ENCODE measurements around the gene GLIS2. TPM values are rescaled to one million over a fixed set of nuclear protein-coding genes. Genes with fewer than 3 reads are reported as not detected.

Gene GLIS2
- total RNA-seq, 1 experiment from 2014 or later, result 18.2 TPM

GRCh38 chr16:4371357-4372000 is 55.6 kb downstream of the GLIS2 start, which contains the start of gene VASN:
VASN (plus strand) TSS chr16:4371848; CDS start chr16:4380878, 9,030 bp downstream.
- Histone ChIP-seq H3K27me3 (ENCODE audit: insufficient read depth, low read length) (no peaks in the 10 kb centered on the region), H3K9ac (ENCODE audit: low read length) (peak within 1 kb of the TSS; percentile 70), H2AFZ (ENCODE audit: low read depth, low read length, poor library complexity, severe bottlenecking) (no peak within 1 kb of the TSS), H3K79me2 (ENCODE audit: insufficient read depth, low read length) (peaks cover 17% of the 10 kb centered on the region; the same call in 1 of the 2 replicates), H3K9me2 (ENCODE audit: insufficient read depth) (no peaks in the 10 kb centered on the region), H3K4me1 (ENCODE audit: control insufficient read depth in 1 of 2, insufficient read depth in 2 of 2, low read length in 2 of 2) (peaks cover 44 to 83% of the 10 kb centered on the region in 2 experiments), H4K20me1 (ENCODE audit: insufficient read depth) (no peaks in the 10 kb centered on the region), H3K27ac (ENCODE audit: low read depth, low read length) (peak within 1 kb of the TSS; percentile 72; the same call in 1 of the 2 replicates), H3K9me3 (ENCODE audit: control insufficient read depth in 1 of 2, insufficient read depth in 1 of 2, low read depth in 1 of 2, low read length in 2 of 2) (no peaks in the 10 kb centered on the region), H3K4me2 (ENCODE audit: low read length) (peak within 1 kb of the TSS; percentile 99), H3K36me3 (ENCODE audit: control insufficient read depth in 1 of 2, insufficient read depth in 2 of 2, low read length in 2 of 2) (no peaks in the 10 kb centered on the region), H3K4me3 (replicated peaks in 1 of 2; ENCODE audit: low read depth in 1 of 2, low read length in 2 of 2) (peak within 1 kb of the TSS; percentile 58 to 80)
- no TSS peak for BruUV-seq (replicated peaks)
- DNase-seq (ENCODE audit: low read depth, low spot score), result peak; percentile 40
- intact Hi-C loops (cut with micrococcal nuclease), result no loop called here
- ATAC-seq, result peak; percentile 83
- POLR2A ChIA-PET, result no interaction called here
- RAD21 ChIA-PET (ENCODE audit: low non-redundant PET in 1 of 2, low total read pairs in 2 of 2, uncharacterized antibody in 2 of 2, unreplicated experiment in 2 of 2), result no interaction called here
- CTCF ChIA-PET, result interaction anchor here (0.7 kb wide), 1 partner anchor 31 kb away, joined by 3 read pairs; no protein-coding TSS in a partner anchor
- TF ChIP-seq ZNF274 (IDR thresholded peaks at IDR 0.05; ENCODE audit: low read depth, low read length) (no peak), MAX (IDR thresholded peaks at IDR 0.05) (peak; percentile 29; the same call in 1 of the 2 replicates), CBX3 (IDR thresholded peaks at IDR 0.05; ENCODE audit: low read depth) (no peak), SP1 (IDR thresholded peaks at IDR 0.05; ENCODE audit: low read depth) (peak; percentile 27; the same call in 1 of the 2 replicates), EZH2phosphoT487 (IDR thresholded peaks at IDR 0.05; ENCODE audit: borderline replicate concordance) (no peak), TCF7L2 (IDR thresholded peaks at IDR 0.05; ENCODE audit: borderline replicate concordance, extremely low read depth, insufficient read depth, insufficient read length) (no peak), EGR1 (IDR thresholded peaks at IDR 0.05; ENCODE audit: low read depth) (no peak), ELF1 (IDR thresholded peaks at IDR 0.05; ENCODE audit: borderline replicate concordance, low read depth) (no peak), EZH2 (IDR thresholded peaks at IDR 0.05) (no peak), POLR2AphosphoS5 (IDR thresholded peaks at IDR 0.05; ENCODE audit: low read depth, low read length) (peak; percentile 98), RAD21 (IDR thresholded peaks at IDR 0.05; ENCODE audit: low read depth) (no peak), ATF3 (IDR thresholded peaks at IDR 0.05) (no peak), JUND (IDR thresholded peaks at IDR 0.05) (no peak), CEBPB (IDR thresholded peaks at IDR 0.05; ENCODE audit: low read depth) (no peak), SRF (IDR thresholded peaks at IDR 0.05; ENCODE audit: low read depth) (no peak), YY1 (IDR thresholded peaks at IDR 0.05; ENCODE audit: extremely low read depth, insufficient replicate concordance, low read depth, low read length) (peak; percentile 25), ZFX (IDR thresholded peaks at IDR 0.05) (no peak)
- TF ChIP-seq, protein P1, sequence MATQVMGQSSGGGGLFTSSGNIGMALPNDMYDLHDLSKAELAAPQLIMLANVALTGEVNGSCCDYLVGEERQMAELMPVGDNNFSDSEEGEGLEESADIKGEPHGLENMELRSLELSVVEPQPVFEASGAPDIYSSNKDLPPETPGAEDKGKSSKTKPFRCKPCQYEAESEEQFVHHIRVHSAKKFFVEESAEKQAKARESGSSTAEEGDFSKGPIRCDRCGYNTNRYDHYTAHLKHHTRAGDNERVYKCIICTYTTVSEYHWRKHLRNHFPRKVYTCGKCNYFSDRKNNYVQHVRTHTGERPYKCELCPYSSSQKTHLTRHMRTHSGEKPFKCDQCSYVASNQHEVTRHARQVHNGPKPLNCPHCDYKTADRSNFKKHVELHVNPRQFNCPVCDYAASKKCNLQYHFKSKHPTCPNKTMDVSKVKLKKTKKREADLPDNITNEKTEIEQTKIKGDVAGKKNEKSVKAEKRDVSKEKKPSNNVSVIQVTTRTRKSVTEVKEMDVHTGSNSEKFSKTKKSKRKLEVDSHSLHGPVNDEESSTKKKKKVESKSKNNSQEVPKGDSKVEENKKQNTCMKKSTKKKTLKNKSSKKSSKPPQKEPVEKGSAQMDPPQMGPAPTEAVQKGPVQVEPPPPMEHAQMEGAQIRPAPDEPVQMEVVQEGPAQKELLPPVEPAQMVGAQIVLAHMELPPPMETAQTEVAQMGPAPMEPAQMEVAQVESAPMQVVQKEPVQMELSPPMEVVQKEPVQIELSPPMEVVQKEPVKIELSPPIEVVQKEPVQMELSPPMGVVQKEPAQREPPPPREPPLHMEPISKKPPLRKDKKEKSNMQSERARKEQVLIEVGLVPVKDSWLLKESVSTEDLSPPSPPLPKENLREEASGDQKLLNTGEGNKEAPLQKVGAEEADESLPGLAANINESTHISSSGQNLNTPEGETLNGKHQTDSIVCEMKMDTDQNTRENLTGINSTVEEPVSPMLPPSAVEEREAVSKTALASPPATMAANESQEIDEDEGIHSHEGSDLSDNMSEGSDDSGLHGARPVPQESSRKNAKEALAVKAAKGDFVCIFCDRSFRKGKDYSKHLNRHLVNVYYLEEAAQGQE (IDR thresholded peaks at IDR 0.05; ENCODE audit: low read depth), result no peak
- TF ChIP-seq, protein P2, sequence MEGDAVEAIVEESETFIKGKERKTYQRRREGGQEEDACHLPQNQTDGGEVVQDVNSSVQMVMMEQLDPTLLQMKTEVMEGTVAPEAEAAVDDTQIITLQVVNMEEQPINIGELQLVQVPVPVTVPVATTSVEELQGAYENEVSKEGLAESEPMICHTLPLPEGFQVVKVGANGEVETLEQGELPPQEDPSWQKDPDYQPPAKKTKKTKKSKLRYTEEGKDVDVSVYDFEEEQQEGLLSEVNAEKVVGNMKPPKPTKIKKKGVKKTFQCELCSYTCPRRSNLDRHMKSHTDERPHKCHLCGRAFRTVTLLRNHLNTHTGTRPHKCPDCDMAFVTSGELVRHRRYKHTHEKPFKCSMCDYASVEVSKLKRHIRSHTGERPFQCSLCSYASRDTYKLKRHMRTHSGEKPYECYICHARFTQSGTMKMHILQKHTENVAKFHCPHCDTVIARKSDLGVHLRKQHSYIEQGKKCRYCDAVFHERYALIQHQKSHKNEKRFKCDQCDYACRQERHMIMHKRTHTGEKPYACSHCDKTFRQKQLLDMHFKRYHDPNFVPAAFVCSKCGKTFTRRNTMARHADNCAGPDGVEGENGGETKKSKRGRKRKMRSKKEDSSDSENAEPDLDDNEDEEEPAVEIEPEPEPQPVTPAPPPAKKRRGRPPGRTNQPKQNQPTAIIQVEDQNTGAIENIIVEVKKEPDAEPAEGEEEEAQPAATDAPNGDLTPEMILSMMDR (IDR thresholded peaks at IDR 0.05 in 2 of 3, conservative IDR thresholded peaks at IDR 0.05 in 1 of 3; ENCODE audit: borderline replicate concordance in 1 of 3, insufficient read depth in 1 of 3, low read depth in 2 of 3, low read length in 2 of 3), result no peak
- TF ChIP-seq, protein P3, sequence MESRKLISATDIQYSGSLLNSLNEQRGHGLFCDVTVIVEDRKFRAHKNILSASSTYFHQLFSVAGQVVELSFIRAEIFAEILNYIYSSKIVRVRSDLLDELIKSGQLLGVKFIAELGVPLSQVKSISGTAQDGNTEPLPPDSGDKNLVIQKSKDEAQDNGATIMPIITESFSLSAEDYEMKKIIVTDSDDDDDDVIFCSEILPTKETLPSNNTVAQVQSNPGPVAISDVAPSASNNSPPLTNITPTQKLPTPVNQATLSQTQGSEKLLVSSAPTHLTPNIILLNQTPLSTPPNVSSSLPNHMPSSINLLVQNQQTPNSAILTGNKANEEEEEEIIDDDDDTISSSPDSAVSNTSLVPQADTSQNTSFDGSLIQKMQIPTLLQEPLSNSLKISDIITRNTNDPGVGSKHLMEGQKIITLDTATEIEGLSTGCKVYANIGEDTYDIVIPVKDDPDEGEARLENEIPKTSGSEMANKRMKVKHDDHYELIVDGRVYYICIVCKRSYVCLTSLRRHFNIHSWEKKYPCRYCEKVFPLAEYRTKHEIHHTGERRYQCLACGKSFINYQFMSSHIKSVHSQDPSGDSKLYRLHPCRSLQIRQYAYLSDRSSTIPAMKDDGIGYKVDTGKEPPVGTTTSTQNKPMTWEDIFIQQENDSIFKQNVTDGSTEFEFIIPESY (IDR thresholded peaks at IDR 0.05; ENCODE audit: extremely low read depth, insufficient replicate concordance, low read length), result no peak
